ENCODE data around the gene YOD1. TPM values are rescaled to one million over a fixed set of nuclear protein-coding genes. Genes with fewer than 3 reads are reported as not detected.

The YOD1 gene
- total RNA-seq, 1 donor from 2014 or later, result 10.8 TPM

- peaks cover 3% of the 10 kb centered on the region for H3K36me3 Mint-ChIP-seq (ENCODE audit: low read depth)
- no peak overlapping the region for H3K4me3 Mint-ChIP-seq
- DNase-seq (no peak), ATAC-seq (ENCODE audit: low read depth) (no peak)
- ChIA-PET POLR2A (no interaction called here), CTCF (no interaction called here)
- intact Hi-C loops (cut with micrococcal nuclease), result no loop called here
- peaks cover 2% of the 10 kb centered on the region for H3K27me3 Mint-ChIP-seq
- H3K4me1 Mint-ChIP-seq, result no peaks in the 10 kb centered on the region
- TF ChIP-seq, protein P1, sequence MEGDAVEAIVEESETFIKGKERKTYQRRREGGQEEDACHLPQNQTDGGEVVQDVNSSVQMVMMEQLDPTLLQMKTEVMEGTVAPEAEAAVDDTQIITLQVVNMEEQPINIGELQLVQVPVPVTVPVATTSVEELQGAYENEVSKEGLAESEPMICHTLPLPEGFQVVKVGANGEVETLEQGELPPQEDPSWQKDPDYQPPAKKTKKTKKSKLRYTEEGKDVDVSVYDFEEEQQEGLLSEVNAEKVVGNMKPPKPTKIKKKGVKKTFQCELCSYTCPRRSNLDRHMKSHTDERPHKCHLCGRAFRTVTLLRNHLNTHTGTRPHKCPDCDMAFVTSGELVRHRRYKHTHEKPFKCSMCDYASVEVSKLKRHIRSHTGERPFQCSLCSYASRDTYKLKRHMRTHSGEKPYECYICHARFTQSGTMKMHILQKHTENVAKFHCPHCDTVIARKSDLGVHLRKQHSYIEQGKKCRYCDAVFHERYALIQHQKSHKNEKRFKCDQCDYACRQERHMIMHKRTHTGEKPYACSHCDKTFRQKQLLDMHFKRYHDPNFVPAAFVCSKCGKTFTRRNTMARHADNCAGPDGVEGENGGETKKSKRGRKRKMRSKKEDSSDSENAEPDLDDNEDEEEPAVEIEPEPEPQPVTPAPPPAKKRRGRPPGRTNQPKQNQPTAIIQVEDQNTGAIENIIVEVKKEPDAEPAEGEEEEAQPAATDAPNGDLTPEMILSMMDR (IDR thresholded peaks at IDR 0.05), result no peak
- no peak overlapping the region for H3K27ac Mint-ChIP-seq
- no peaks in the 10 kb centered on the region for H3K9me3 Mint-ChIP-seq
Observed at GRCh38 chr1:207039380-207040180, 11.4 kb downstream of the YOD1 start.

DNA sequence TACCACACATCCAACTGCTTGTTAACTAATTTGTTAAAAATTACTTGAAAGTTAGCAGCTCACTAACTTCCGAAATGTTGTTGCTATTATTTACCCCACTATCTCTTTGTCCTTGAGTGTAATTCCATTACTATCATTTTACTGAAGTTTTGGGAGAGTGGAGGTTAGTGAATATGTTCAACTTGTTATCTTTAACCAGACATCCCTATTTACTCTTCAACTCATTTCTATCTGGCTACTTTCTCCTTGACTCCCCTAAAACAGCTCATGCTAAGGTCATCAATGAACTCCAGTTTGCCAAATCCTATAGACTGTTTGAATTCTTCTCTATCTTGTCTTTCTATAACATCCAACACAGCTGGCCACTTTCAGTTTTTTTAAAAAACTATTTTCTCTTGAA lies 14.1 kb downstream of the YOD1 start:
- no peak overlapping the region for H3K4me3 Mint-ChIP-seq
- ChIA-PET CTCF (no interaction called here), POLR2A (no interaction called here)
- no peaks in the 10 kb centered on the region for H3K4me1 Mint-ChIP-seq
- no peaks in the 10 kb centered on the region for H3K9me3 Mint-ChIP-seq
- TF ChIP-seq, protein P1 (IDR thresholded peaks at IDR 0.05), result no peak
- peaks cover 9% of the 10 kb centered on the region for H3K27me3 Mint-ChIP-seq
- H3K36me3 Mint-ChIP-seq (ENCODE audit: low read depth), result no peaks in the 10 kb centered on the region
- ATAC-seq (ENCODE audit: low read depth) (no peak), DNase-seq (no peak)
- no peak overlapping the region for H3K27ac Mint-ChIP-seq
- intact Hi-C loops (cut with micrococcal nuclease), result no loop called here

DNA sequence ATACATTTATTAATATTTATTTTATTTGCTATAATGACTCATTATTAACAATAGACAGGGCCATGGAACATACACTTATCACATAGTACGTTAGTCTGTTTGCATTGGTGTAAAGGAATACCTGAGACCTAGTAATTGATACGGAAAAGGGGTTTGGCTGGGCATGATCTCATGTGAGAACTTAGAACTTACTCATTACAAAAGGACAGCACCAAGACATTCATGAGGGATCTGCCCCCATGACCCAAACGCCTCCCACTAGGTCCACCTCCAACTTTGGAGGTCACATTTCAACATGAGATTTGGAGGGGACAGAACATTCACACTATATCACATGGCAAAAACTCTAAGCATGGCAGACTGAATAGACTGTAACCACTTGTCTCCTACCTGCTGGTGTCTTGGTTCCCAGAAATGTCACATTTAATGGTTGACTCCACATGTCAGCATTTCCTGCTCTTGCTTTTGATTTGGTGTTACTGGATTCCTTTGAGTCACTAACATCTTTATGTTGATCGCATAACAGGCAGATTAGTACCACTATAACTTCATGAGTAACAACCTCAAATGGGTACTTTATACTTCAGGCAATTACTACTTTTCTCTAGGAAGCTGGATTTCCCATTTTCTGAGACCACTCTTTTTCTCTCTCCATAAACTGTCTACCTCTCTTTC lies 15.0 kb downstream of the YOD1 start:
- ChIA-PET POLR2A (no interaction called here), CTCF (no interaction called here)
- intact Hi-C loops (cut with micrococcal nuclease), result no loop called here
- no peak for DNase-seq
- no peak for ATAC-seq (ENCODE audit: low read depth)
- Mint-ChIP-seq H3K27me3 (peaks cover 18% of the 10 kb centered on the region), H3K27ac (no peak overlapping the region), H3K9me3 (no peaks in the 10 kb centered on the region), H3K4me1 (no peaks in the 10 kb centered on the region), H3K4me3 (no peak overlapping the region), H3K36me3 (ENCODE audit: low read depth) (no peaks in the 10 kb centered on the region)
- TF ChIP-seq, protein P1 (IDR thresholded peaks at IDR 0.05), result no peak

DNA sequence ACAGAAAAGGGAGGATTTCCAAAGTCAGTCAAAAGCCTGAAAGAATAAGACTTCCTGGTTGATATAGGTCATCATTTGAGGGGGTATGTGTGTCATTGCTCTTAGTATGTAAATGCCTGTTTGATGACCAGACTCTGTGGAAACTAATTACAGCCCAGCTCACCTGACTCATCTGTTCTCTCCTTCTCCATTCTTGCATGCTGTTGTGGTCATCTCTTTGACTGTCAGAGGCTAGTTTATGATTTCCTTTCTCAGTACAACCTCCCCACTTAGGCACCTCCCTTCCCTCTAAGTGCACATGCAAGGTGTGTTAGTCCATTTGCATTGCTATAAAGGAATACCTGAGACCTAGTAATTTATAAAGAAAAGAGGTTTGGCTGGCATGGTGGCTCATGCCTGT lies 16.0 kb downstream of the YOD1 start:
- POLR2A ChIA-PET, result no interaction called here
- CTCF ChIA-PET, result no interaction called here
- no peak for ATAC-seq (ENCODE audit: low read depth)
- intact Hi-C loops (cut with micrococcal nuclease), result no loop called here
- H3K36me3 Mint-ChIP-seq (ENCODE audit: low read depth), result no peaks in the 10 kb centered on the region
- H3K4me3 Mint-ChIP-seq, result no peak overlapping the region
- no peaks in the 10 kb centered on the region for H3K4me1 Mint-ChIP-seq
- H3K9me3 Mint-ChIP-seq, result no peaks in the 10 kb centered on the region
- no peak for DNase-seq
- peaks cover 26% of the 10 kb centered on the region for H3K27me3 Mint-ChIP-seq
- TF ChIP-seq, protein P1 (IDR thresholded peaks at IDR 0.05), result no peak
- H3K27ac Mint-ChIP-seq, result no peak overlapping the region

DNA sequence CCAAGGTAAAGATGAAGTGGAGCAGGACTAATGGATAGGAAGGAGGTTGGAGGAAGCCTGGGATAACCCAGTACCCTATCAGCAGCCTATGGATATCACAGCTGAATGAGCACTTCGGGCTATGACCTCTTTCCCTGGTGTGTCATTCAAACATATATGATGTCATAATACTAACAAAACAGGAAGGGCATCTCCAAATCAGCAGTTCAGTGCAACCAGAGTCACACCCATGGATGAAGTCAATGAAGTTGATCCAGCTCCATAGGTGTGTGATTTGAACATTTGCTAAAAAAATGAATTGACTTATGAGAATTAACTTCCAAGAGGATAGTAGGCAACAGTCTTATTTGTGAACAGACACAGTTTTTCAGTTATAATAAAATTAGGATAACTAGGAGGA lies 16.8 kb downstream of the YOD1 start:
- Mint-ChIP-seq H3K36me3 (ENCODE audit: low read depth) (no peaks in the 10 kb centered on the region), H3K27ac (no peak overlapping the region), H3K27me3 (peaks cover 31% of the 10 kb centered on the region), H3K4me1 (no peaks in the 10 kb centered on the region), H3K4me3 (no peak overlapping the region), H3K9me3 (no peaks in the 10 kb centered on the region)
- ChIA-PET CTCF (no interaction called here), POLR2A (no interaction called here)
- no peak for DNase-seq
- intact Hi-C loops (cut with micrococcal nuclease), result no loop called here
- ATAC-seq (ENCODE audit: low read depth), result no peak
- TF ChIP-seq, protein P1 (IDR thresholded peaks at IDR 0.05), result no peak
